Endothelial cell of umbilical vein (primary cell): Measurements from ENCODE around the gene MATK. TPM values are rescaled to one million over a fixed set of nuclear protein-coding genes. Genes with fewer than 3 reads are reported as not detected.

ENCODE experiments used
- BruUV-seq: library from RNA; stranded (reverse); fragments of 400-500 nt; replicated peaks from 2 replicates; lab custom pipeline; 2021; lab: Mats Ljungman, UMichigan
- CTCF ChIA-PET: fragments of 300-600, 350-600 bp; sonication (Branson Sonifier 250); formaldehyde crosslinking; loops from one replicate; lab custom pipeline; 2021; ENCODE audit warnings: antibody characterized with exemption, inconsistent platforms; lab: Charles Lee
- POLR2A ChIA-PET: fragments of 300-600, 350-600 bp; sonication (Branson Sonifier 250); formaldehyde crosslinking; loops from one replicate; lab custom pipeline; 2021; ENCODE audit warnings: antibody characterized with exemption, inconsistent platforms; lab: Charles Lee
- DNase-seq: peaks from one replicate; pipeline ENCODE4 v3.0.0-alpha.2; 2011; ENCODE audit warnings: low read depth, low spot score
- FAIRE-seq: peaks from 2 replicates; lab custom pipeline; 2011; peaks lifted over from hg19 to GRCh38; lab: Jason Lieb, UNC
- H2AFZ ChIP-seq: 2 replicates; pipeline ENCODE4 v1.6.0; 2012; ENCODE audit warnings: low read depth, low read length, control low read depth, inconsistent platforms
- H3K27ac ChIP-seq: 2 replicates; pipeline ENCODE4 v1.5.1; 2011; ENCODE audit warnings: low read depth, mild to moderate bottlenecking, control low read depth, low read length, moderate library complexity; ENCODE audit not compliant: insufficient read depth
- H3K27me3 ChIP-seq, 2 experiments: 2 replicates each; pipeline versions ENCODE4 v1.6.0 to v1.6.1; 2011; ENCODE audit warnings: low read length in 2 of 2, mixed read lengths in 1 of 2; ENCODE audit not compliant: control insufficient read depth in 2 of 2, insufficient read depth in 2 of 2
- H3K36me3 ChIP-seq, 2 experiments: 2 replicates in 1 of 2; 3 replicates in 1 of 2; pipeline ENCODE4 v1.5.1; 2011; ENCODE audit warnings: low read length in 2 of 2, mild to moderate bottlenecking in 1 of 2, moderate library complexity in 1 of 2; ENCODE audit not compliant: control insufficient read depth in 2 of 2, insufficient read depth in 2 of 2; ENCODE audit errors: extremely low read depth in 1 of 2
- H3K4me1 ChIP-seq: 3 replicates; pipeline ENCODE4 v1.5.1; 2011; ENCODE audit warnings: mild to moderate bottlenecking, low read length; ENCODE audit not compliant: control insufficient read depth, insufficient read depth; ENCODE audit errors: extremely low read depth
- H3K4me2 ChIP-seq: 2 replicates; pipeline ENCODE4 v1.6.1; 2011; ENCODE audit warnings: low read length, control low read depth, mixed read lengths; ENCODE audit not compliant: insufficient read depth
- H3K4me3 ChIP-seq, 3 experiments: fragments of 200-600 bp in 1 of 3; sonication (generic), shearing (Covaris generic) in 1 of 3; replicated peaks in 1 of 3; 2 replicates each; pipeline ENCODE4 v1.5.1; 2011 to 2016; ENCODE audit warnings: control low read depth in 3 of 3, low read length in 3 of 3, mild to moderate bottlenecking in 2 of 3, inconsistent platforms in 1 of 3, low read depth in 1 of 3, moderate library complexity in 1 of 3; ENCODE audit not compliant: insufficient read depth in 1 of 3
- H3K79me2 ChIP-seq: 2 replicates; pipeline ENCODE4 v1.6.0; 2012; ENCODE audit warnings: low read length, inconsistent platforms; ENCODE audit not compliant: control insufficient read depth, insufficient read depth
- H3K9ac ChIP-seq: replicated peaks from 2 replicates; pipeline ENCODE3; 2011; ENCODE audit warnings: low read length, control low read depth; ENCODE audit not compliant: insufficient read depth; ENCODE audit errors: extremely low read depth
- H3K9me1 ChIP-seq: replicated peaks from 3 replicates; pipeline ENCODE4 v1.6.0; 2011; ENCODE audit warnings: mild to moderate bottlenecking, low read length; ENCODE audit not compliant: control insufficient read depth, insufficient read depth; ENCODE audit errors: extremely low read depth
- H3K9me3 ChIP-seq: replicated peaks from 2 replicates; pipeline ENCODE4 v1.5.1; 2012; ENCODE audit warnings: low read length, inconsistent platforms; ENCODE audit not compliant: control insufficient read depth, insufficient read depth
- H4K20me1 ChIP-seq: replicated peaks from 2 replicates; pipeline ENCODE3; 2011; ENCODE audit warnings: mild to moderate bottlenecking, low read length; ENCODE audit not compliant: control insufficient read depth, insufficient read depth; ENCODE audit errors: extremely low read depth
- EZH2 ChIP-seq: IDR thresholded peaks from 2 replicates; pipeline ENCODE4 v1.6.1; 2012; ENCODE audit warnings: borderline replicate concordance, low read depth, mild to moderate bottlenecking, moderate library complexity, low read length, inconsistent platforms; ENCODE audit not compliant: severe bottlenecking
- FOS ChIP-seq: IDR thresholded peaks from 2 replicates; pipeline ENCODE4 v1.6.1; 2011; ENCODE audit warnings: mild to moderate bottlenecking, low read length, moderate library complexity, borderline replicate concordance; ENCODE audit not compliant: insufficient read depth
- GATA2 ChIP-seq: IDR thresholded peaks from 2 replicates; pipeline ENCODE4 v1.7.0; 2011; ENCODE audit warnings: low read depth, mild to moderate bottlenecking, moderate library complexity, mixed read lengths, low read length; ENCODE audit not compliant: insufficient read length, insufficient read depth
- JUN ChIP-seq: IDR thresholded peaks from 2 replicates; pipeline ENCODE4 v1.6.1; 2011; ENCODE audit warnings: borderline replicate concordance, low read depth; ENCODE audit not compliant: insufficient read length, insufficient read depth
- MYC ChIP-seq: IDR thresholded peaks from one replicate; pipeline ENCODE4 v1.6.1; 2011; ENCODE audit warnings: mild to moderate bottlenecking, low read depth, low read length
- POLR2A ChIP-seq: IDR thresholded peaks from 2 replicates; pipeline ENCODE4 v1.6.1; 2012; ENCODE audit warnings: low read depth, mild to moderate bottlenecking, control low read depth, low read length
- POLR2AphosphoS5 ChIP-seq: IDR thresholded peaks from 2 replicates; pipeline ENCODE4 v1.6.1; 2012; ENCODE audit warnings: low read depth, mild to moderate bottlenecking, control low read depth, low read length, moderate library complexity; ENCODE audit not compliant: insufficient read depth
- dilution Hi-C: fragments of 300-500 bp; cut with MboI; formaldehyde crosslinking; loops from one replicate; pipeline ENCODE4 v1.15.0; 2019; ENCODE audit warnings: low sequenced_read_pairs; ENCODE audit not compliant: extremely low pct_ligation_motif_present
- intact Hi-C: fragments of 100-400 bp; cut with micrococcal nuclease; formaldehyde crosslinking; loops from one replicate; pipeline ENCODE4 v1.10.0; 2022
- polyA plus RNA-seq, 4 experiments: library from polyadenylated mRNA; depleted of rRNA in 3 of 4; stranded (reverse) in 3 of 4; unstranded in 1 of 4; fragments of >200 nt; gene quantifications; 2 replicates each; pipeline versions ENCODE4 v1.2.1 to v1.2.3, GENCODE V29; 2011 to 2012; ENCODE audit warnings: missing spikeins in 1 of 4
- total RNA-seq: library from RNA; stranded (reverse); gene quantifications from 2 replicates; pipeline ENCODE4 v1.2.3, GENCODE V29; 2021
- TF ChIP-seq, protein P1 (sequence below), 2 donors: IDR thresholded peaks; 1 replicate in 1 of 2; 2 replicates in 1 of 2; pipeline ENCODE4 v1.5.1; 2011; ENCODE audit warnings: low read length in 2 of 2, mild to moderate bottlenecking in 2 of 2, moderate library complexity in 2 of 2, control low read depth in 1 of 2, inconsistent platforms in 1 of 2, low read depth in 1 of 2; ENCODE audit not compliant: insufficient read depth in 1 of 2; ENCODE audit errors: extremely low read depth in 1 of 2
- TF ChIP-seq, protein P2 (sequence below): IDR thresholded peaks from 2 replicates; pipeline ENCODE4 v1.6.1; 2011; ENCODE audit not compliant: insufficient read depth, insufficient read length

MATK gene
- total and polyA plus RNA-seq, 2 donors (not counting 3 experiments of a cell fraction or from before 2014, with no cell fraction given) = not detected

DNA sequence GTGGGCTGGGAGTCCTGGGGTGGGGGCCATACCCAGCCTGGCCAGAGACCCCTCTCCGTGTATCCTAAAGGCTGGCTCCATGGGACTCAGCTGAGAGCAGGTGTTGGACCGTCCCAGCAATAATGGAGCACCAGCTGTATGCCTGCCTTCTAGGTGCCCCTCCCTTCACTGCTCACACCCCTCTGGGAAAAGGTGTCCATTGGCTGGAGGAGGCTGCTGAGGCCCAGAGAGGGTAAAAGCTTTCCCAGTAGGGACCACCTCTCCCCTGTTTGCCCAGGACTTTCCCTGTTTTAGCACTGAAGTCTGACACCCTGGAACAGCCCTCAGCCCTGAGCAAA, 10.8 kb downstream of the MATK start:
- no peak for FAIRE-seq
- H3K4me2 ChIP-seq = no peak overlapping the region
- CTCF ChIA-PET = no interaction called here
- dilution Hi-C loops = no loop called here
- POLR2A ChIA-PET = interaction anchor here (0.6 kb wide), 1 partner anchor 1015 kb away, joined by 3 read pairs; no protein-coding TSS in a partner anchor
- no peak overlapping the region for H3K4me3 ChIP-seq
- intact Hi-C loops = no loop called here
- H3K79me2 ChIP-seq = no peaks in the 10 kb centered on the region
- no peak overlapping the region for H3K9ac ChIP-seq
- DNase-seq = no peak
- TF ChIP-seq JUN (no peak), POLR2AphosphoS5 (no peak), GATA2 (no peak), POLR2A (no peak), MYC (no peak), FOS (no peak), EZH2 (no peak)
- TF ChIP-seq, protein P1, sequence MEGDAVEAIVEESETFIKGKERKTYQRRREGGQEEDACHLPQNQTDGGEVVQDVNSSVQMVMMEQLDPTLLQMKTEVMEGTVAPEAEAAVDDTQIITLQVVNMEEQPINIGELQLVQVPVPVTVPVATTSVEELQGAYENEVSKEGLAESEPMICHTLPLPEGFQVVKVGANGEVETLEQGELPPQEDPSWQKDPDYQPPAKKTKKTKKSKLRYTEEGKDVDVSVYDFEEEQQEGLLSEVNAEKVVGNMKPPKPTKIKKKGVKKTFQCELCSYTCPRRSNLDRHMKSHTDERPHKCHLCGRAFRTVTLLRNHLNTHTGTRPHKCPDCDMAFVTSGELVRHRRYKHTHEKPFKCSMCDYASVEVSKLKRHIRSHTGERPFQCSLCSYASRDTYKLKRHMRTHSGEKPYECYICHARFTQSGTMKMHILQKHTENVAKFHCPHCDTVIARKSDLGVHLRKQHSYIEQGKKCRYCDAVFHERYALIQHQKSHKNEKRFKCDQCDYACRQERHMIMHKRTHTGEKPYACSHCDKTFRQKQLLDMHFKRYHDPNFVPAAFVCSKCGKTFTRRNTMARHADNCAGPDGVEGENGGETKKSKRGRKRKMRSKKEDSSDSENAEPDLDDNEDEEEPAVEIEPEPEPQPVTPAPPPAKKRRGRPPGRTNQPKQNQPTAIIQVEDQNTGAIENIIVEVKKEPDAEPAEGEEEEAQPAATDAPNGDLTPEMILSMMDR (IDR thresholded peaks at IDR 0.05; ENCODE audit: extremely low read depth in 1 of 2, insufficient read depth in 1 of 2, low read depth in 1 of 2, low read length in 2 of 2) = no peak
- TF ChIP-seq, protein P2, sequence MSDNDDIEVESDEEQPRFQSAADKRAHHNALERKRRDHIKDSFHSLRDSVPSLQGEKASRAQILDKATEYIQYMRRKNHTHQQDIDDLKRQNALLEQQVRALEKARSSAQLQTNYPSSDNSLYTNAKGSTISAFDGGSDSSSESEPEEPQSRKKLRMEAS = no peak
- H4K20me1 ChIP-seq = no peaks in the 10 kb centered on the region
- no peaks in the 10 kb centered on the region for H3K36me3 ChIP-seq
- no peaks in the 10 kb centered on the region for H3K27me3 ChIP-seq
- no peaks in the 10 kb centered on the region for H3K9me3 ChIP-seq
- H3K9me1 ChIP-seq = no peaks in the 10 kb centered on the region
- no peak overlapping the region for H2AFZ ChIP-seq
- H3K27ac ChIP-seq = no peak overlapping the region
- H3K4me1 ChIP-seq = no peaks in the 10 kb centered on the region
- no TSS peak for BruUV-seq
